ENCODE measurements around the gene LIN7B. TPM values are rescaled to one million over a fixed set of nuclear protein-coding genes. Genes with fewer than 3 reads are reported as not detected.

LIN7B gene
- total and polyA plus RNA-seq, 9 of the 15 experiments (the other 6 are each of a cell fraction or from before 2014, with no cell fraction given): 0.89 to 15.7 (median 4.0) TPM

- H3K27ac ChIP-seq (ENCODE audit: extremely low read depth, low read depth, low read length): peak overlapping the region; percentile 52; the same call in 2 of the 3 replicates
- H3K9me3 ChIP-seq (replicated peaks; ENCODE audit: control insufficient read depth, insufficient read depth, low read depth, low read length): no peaks in the 10 kb centered on the region
- no peaks in the 10 kb centered on the region for H3K79me2 ChIP-seq (ENCODE audit: control insufficient read depth, insufficient read depth, low read length)
- WGBS (ENCODE audit: insufficient coverage, low coverage, missing lambda C conversion rate): 30% methylated on average over 19 of the region's 23 CpGs
- no peaks in the 10 kb centered on the region for H3K36me3 ChIP-seq (ENCODE audit: control insufficient read depth, insufficient read depth, low read length)
- ATAC-seq: peak; percentile 95
- H3K4me1 ChIP-seq (replicated peaks in 1 of 2; ENCODE audit: control insufficient read depth in 2 of 2, insufficient read depth in 2 of 2, low read length in 2 of 2): peaks cover 9 to 32% of the 10 kb centered on the region in 2 experiments; a peak in 4 of 5 replicates
- peak; percentile 76 to 91 (median 82) for DNase-seq (ENCODE audit: extremely low read depth in 1 of 4, low spot score in 3 of 4)
- peak overlapping the region; percentile 21 to 84 for H3K9ac ChIP-seq (ENCODE audit: insufficient read depth in 1 of 2, low read depth in 2 of 2, low read length in 2 of 2)
- peak overlapping the region; percentile 78 for H2AFZ ChIP-seq (ENCODE audit: low read depth, low read length)
- in situ Hi-C loops (cut with MboI): no loop called here
- H4K20me1 ChIP-seq (replicated peaks; ENCODE audit: control insufficient read depth, insufficient read depth, low read length): no peaks in the 10 kb centered on the region
- intact Hi-C loops (cut with micrococcal nuclease): loop anchor here (2.0 to 5.0 kb wide), 2 partner anchors 75 to 286 kb away; no protein-coding TSS in a partner anchor
- BruUV-seq (replicated peaks): no TSS peak
- H3K9me1 ChIP-seq (ENCODE audit: control insufficient read depth, insufficient read depth, low read length): no peaks in the 10 kb centered on the region
- H3K4me2 ChIP-seq (ENCODE audit: insufficient read depth, low read length): peak overlapping the region; percentile 47
- H3K27me3 ChIP-seq (ENCODE audit: control insufficient read depth in 2 of 2, insufficient read depth in 2 of 2, low read length in 2 of 2): peaks cover 3 to 21% of the 10 kb centered on the region in 2 experiments; a peak in 4 of 5 replicates
- POLR2A ChIA-PET: interaction anchor here (0.5 to 1.0 kb wide), 7 partner anchors 9 to 278 kb away, joined by 3 to 4 read pairs (median 3); partner anchors contain the start of gene FTL
- no peak overlapping the region for H3K4me3 ChIP-seq
- FAIRE-seq: peak; percentile 96
- CTCF ChIA-PET (ENCODE audit: low intra/inter-chr PET ratio): interaction anchor here (0.5 to 1.0 kb wide), 6 partner anchors 54 to 279 kb away, joined by 3 to 5 read pairs (median 3); no protein-coding TSS in a partner anchor
- TF ChIP-seq CBX8 (IDR thresholded peaks at IDR 0.05; ENCODE audit: borderline replicate concordance, extremely low read depth, low read depth, low read length, poor library complexity, severe bottlenecking) (no peak), NKRF (IDR thresholded peaks at IDR 0.05; ENCODE audit: borderline replicate concordance) (peak; percentile 59; the same call in 1 of the 2 replicates), RBM39 (optimal IDR thresholded peaks at IDR 0.05; ENCODE audit: low read depth, low read length) (no peak), ZNF280A (IDR thresholded peaks at IDR 0.05; ENCODE audit: low read depth, partially characterized antibody) (no peak), DPF2 (IDR thresholded peaks at IDR 0.05) (peak; percentile 67), SAFB (IDR thresholded peaks at IDR 0.05; ENCODE audit: borderline replicate concordance, low read depth, low read length) (no peak), MTA2 (IDR thresholded peaks at IDR 0.05; ENCODE audit: low read depth) (peak; percentile 27; the same call in 1 of the 2 replicates), RFX1 (IDR thresholded peaks at IDR 0.05) (no peak), RFX7 (CRISPR knock-in tag; IDR thresholded peaks at IDR 0.05) (no peak), PRDM10 (IDR thresholded peaks at IDR 0.05; ENCODE audit: partially characterized antibody) (no peak), ZFP30 (CRISPR knock-in tag; IDR thresholded peaks at IDR 0.05; ENCODE audit: borderline replicate concordance) (no peak)
Observed at GRCh38 chr19:49073514-49074378, 40.4 kb upstream of the LIN7B start.
